Measurements from ENCODE around the gene TULP4.

GRCh38 chr6:158332237-158332636, 20.0 kb downstream of the TULP4 start:
- TF ChIP-seq POLR2A (IDR thresholded peaks at IDR 0.05; ENCODE audit: low read length) = no peak
- no peak for TF ChIP-seq CTCF (IDR thresholded peaks at IDR 0.05)
